Central memory CD8-positive, alpha-beta T cell (primary cell): ENCODE measurements around the gene TEX51.

Experiments used
- ATAC-seq: fragments of 150-1000 bp; cut with Tn5 transposase; replicated peaks from 2 replicates; pipeline ENCODE4 v1.10.0; 2022; ENCODE audit warnings: mild to moderate bottlenecking, moderate FRiP score, moderate number of reproducible peaks; ENCODE audit not compliant: poor library complexity, severe bottlenecking; ENCODE audit errors: extremely low read depth
- DNase-seq, 2 donors: peaks; one replicate each; pipeline ENCODE4 v3.0.0; 2021; ENCODE audit warnings: low spot score in 2 of 2
- H3K27ac Mint-ChIP-seq: one replicate; pipeline ENCODE4 v1.8.0; 2022; ENCODE audit warnings: low read depth, mild to moderate bottlenecking, moderate library complexity, mixed read lengths
- H3K27me3 Mint-ChIP-seq: one replicate; pipeline ENCODE4 v1.8.0; 2022; ENCODE audit warnings: mixed read lengths
- H3K36me3 Mint-ChIP-seq: one replicate; pipeline ENCODE4 v1.8.0; 2022; ENCODE audit warnings: mild to moderate bottlenecking, moderate library complexity, mixed read lengths; ENCODE audit not compliant: insufficient read depth
- H3K4me1 Mint-ChIP-seq: one replicate; pipeline ENCODE4 v1.8.0; 2022; ENCODE audit warnings: mixed read lengths
- H3K4me3 Mint-ChIP-seq: one replicate; pipeline ENCODE4 v1.8.0; 2022; ENCODE audit warnings: mild to moderate bottlenecking, moderate library complexity, mixed read lengths
- H3K9me3 Mint-ChIP-seq: one replicate; pipeline ENCODE4 v1.8.0; 2022; ENCODE audit warnings: mixed read lengths

Gene TEX51

GRCh38 chr2:126859631-126860030, 39.1 kb upstream of the TEX51 start:
- no peak overlapping the region for H3K4me3 Mint-ChIP-seq
- peaks cover 53% of the 10 kb centered on the region for H3K27me3 Mint-ChIP-seq
- no peaks in the 10 kb centered on the region for H3K4me1 Mint-ChIP-seq
- ATAC-seq (no peak), DNase-seq (peak in 1 of 2 donors; percentile 6)
- H3K9me3 Mint-ChIP-seq = no peaks in the 10 kb centered on the region
- H3K27ac Mint-ChIP-seq = no peak overlapping the region
- peaks cover 1% of the 10 kb centered on the region for H3K36me3 Mint-ChIP-seq

DNA sequence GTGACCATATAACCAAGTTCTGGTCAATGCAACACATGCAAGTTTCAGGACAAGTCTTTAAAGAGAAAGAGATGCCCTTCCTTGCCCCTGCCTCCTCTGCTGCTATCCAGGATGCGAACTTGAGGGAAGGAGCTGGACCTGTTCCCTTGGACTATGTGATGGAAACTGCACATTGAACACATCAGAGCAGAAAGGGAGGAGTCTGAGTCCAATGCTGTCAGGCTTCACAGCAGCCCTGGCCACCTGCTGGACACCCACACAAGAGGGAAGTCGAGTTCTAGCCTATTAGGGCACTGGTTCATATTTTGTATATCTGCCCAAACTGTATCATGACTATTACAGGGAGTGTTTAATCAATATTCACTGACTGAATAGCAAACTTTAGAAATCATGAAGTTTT, 38.3 kb upstream of the TEX51 start:
- DNase-seq = no peak
- peaks cover 53% of the 10 kb centered on the region for H3K27me3 Mint-ChIP-seq
- no peak overlapping the region for H3K27ac Mint-ChIP-seq
- no peaks in the 10 kb centered on the region for H3K9me3 Mint-ChIP-seq
- H3K4me3 Mint-ChIP-seq = no peak overlapping the region
- H3K4me1 Mint-ChIP-seq = no peaks in the 10 kb centered on the region
- no peak for ATAC-seq
- peaks cover 1% of the 10 kb centered on the region for H3K36me3 Mint-ChIP-seq

DNA sequence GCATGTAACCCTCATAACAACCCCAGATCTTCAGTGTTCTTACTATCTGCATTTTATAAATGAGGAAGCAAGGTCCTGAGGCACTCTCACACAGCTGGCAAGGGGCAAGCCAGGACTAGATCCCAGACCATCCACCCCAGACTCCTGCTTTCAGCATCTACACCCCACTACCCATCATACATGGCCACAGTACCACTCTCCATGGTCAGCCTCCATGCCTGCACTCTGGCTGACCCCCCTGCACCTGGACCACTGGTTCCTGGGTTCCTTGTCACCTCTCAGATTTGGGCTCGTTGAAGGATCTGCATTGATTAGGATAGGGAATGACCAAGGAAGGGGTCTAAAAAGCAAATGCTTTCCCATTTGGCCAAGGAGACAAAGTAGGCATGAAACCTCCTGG, 36.0 kb upstream of the TEX51 start:
- no peak overlapping the region for H3K27ac Mint-ChIP-seq
- no peaks in the 10 kb centered on the region for H3K9me3 Mint-ChIP-seq
- ATAC-seq (no peak), DNase-seq (no peak)
- no peak overlapping the region for H3K4me3 Mint-ChIP-seq
- peaks cover 70% of the 10 kb centered on the region for H3K27me3 Mint-ChIP-seq
- H3K36me3 Mint-ChIP-seq = peaks cover 1% of the 10 kb centered on the region
- no peaks in the 10 kb centered on the region for H3K4me1 Mint-ChIP-seq

- Mint-ChIP-seq H3K36me3 (peaks cover 1% of the 10 kb centered on the region), H3K4me1 (no peaks in the 10 kb centered on the region), H3K27ac (no peak overlapping the region), H3K9me3 (no peaks in the 10 kb centered on the region), H3K27me3 (peaks cover 68% of the 10 kb centered on the region), H3K4me3 (no peak overlapping the region)
- ATAC-seq (no peak), DNase-seq (no peak)
These were observed 35.2 kb upstream of the TEX51 start for GRCh38 chr2:126863336-126864015.

DNA sequence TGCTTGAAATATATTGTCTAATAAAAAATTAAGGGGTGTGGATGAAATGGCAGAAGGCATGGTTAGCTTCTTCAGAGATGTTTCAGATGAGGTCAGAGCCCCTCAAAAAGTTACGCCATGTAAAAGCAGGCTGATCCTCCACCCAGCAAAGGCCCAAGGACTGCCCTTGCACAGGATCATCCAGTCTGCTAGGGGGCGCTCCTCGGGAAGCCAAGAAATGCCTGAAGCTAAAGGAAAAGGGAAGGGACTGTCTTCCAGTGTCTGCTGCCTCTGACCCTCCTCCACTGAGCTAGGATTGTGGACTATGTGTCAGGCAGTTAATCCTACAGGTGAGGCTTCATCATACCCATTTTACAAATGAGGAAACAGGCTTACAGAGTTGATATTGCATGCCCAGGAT, 33.8 kb upstream of the TEX51 start:
- Mint-ChIP-seq H3K27me3 (peaks cover 55% of the 10 kb centered on the region), H3K36me3 (peaks cover 1% of the 10 kb centered on the region), H3K4me3 (no peak overlapping the region), H3K4me1 (no peaks in the 10 kb centered on the region), H3K9me3 (no peaks in the 10 kb centered on the region), H3K27ac (no peak overlapping the region)
- ATAC-seq (no peak), DNase-seq (peak in 1 of 2 donors; percentile 3)

GRCh38 chr2:126866451-126866850, 32.2 kb upstream of the TEX51 start:
- H3K36me3 Mint-ChIP-seq = peaks cover 1% of the 10 kb centered on the region
- no peak for DNase-seq
- H3K4me3 Mint-ChIP-seq = no peak overlapping the region
- ATAC-seq = no peak
- no peaks in the 10 kb centered on the region for H3K9me3 Mint-ChIP-seq
- H3K27ac Mint-ChIP-seq = no peak overlapping the region
- no peaks in the 10 kb centered on the region for H3K4me1 Mint-ChIP-seq
- peaks cover 52% of the 10 kb centered on the region for H3K27me3 Mint-ChIP-seq

- no peak overlapping the region for H3K27ac Mint-ChIP-seq
These were observed 23.7 kb upstream of the TEX51 start for GRCh38 chr2:126874961-126875360.

DNA sequence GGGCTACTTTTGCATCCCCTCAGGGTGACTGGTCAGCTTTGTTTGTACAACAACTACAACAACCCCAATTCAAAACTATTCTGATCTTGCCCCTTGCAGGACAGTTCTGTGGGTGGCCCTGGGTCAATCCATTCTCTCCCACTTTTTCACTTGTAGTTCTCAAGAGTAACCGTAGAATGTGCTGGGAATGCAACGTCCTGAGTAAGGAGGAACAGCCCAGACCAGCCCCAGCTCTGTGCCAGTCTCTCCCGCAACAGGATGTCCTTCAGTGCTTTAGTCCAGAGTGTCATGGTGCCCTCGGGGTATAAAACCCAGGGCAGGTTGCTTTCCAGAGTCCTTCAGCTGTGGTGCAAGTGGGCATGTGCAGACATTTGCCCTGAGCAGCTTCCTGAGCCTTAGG, 22.1 kb upstream of the TEX51 start:
- Mint-ChIP-seq H3K36me3 (no peaks in the 10 kb centered on the region), H3K4me3 (no peak overlapping the region), H3K9me3 (peaks cover 15% of the 10 kb centered on the region), H3K27ac (no peak overlapping the region), H3K4me1 (no peaks in the 10 kb centered on the region), H3K27me3 (no peaks in the 10 kb centered on the region)
- DNase-seq (no peak), ATAC-seq (no peak)

More at GRCh38 chr2:126874961-126875360, 23.7 kb upstream of the TEX51 start:
- no peak for ATAC-seq
- H3K27me3 Mint-ChIP-seq = no peaks in the 10 kb centered on the region
- no peak overlapping the region for H3K4me3 Mint-ChIP-seq
- no peaks in the 10 kb centered on the region for H3K4me1 Mint-ChIP-seq
- no peaks in the 10 kb centered on the region for H3K36me3 Mint-ChIP-seq
- peaks cover 15% of the 10 kb centered on the region for H3K9me3 Mint-ChIP-seq
- no peak for DNase-seq

DNA sequence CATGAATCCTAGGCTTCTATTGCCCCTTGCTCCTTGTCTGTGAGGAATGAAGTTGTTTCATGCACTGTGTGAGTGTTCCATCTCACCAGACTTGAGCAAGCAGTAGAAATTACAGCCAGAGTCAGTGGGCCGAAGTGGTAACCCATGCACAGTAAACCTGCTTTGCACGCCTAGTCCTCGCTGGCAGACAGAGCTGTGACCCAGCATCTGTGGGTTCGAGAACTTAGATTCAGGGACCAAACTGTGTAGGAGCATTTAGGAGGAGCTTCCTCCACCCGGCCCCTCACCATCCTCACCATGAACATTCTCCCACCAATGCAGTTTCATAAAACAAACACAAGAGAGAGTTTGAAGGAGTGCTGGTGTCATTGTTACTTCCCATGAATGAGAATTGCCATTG, 21.6 kb upstream of the TEX51 start:
- no peak overlapping the region for H3K4me3 Mint-ChIP-seq
- H3K27ac Mint-ChIP-seq = no peak overlapping the region
- no peaks in the 10 kb centered on the region for H3K27me3 Mint-ChIP-seq
- DNase-seq (no peak), ATAC-seq (no peak)
- no peaks in the 10 kb centered on the region for H3K36me3 Mint-ChIP-seq
- H3K9me3 Mint-ChIP-seq = peaks cover 15% of the 10 kb centered on the region
- no peaks in the 10 kb centered on the region for H3K4me1 Mint-ChIP-seq

GRCh38 chr2:126877861-126878565, 20.7 kb upstream of the TEX51 start:
- Mint-ChIP-seq H3K27ac (no peak overlapping the region), H3K36me3 (no peaks in the 10 kb centered on the region), H3K9me3 (peaks cover 15% of the 10 kb centered on the region), H3K4me3 (no peak overlapping the region), H3K4me1 (no peaks in the 10 kb centered on the region), H3K27me3 (no peaks in the 10 kb centered on the region)
- no peak for DNase-seq
- ATAC-seq = no peak

- Mint-ChIP-seq H3K4me3 (no peak overlapping the region), H3K27me3 (no peaks in the 10 kb centered on the region)
These were observed 20.1 kb upstream of the TEX51 start for GRCh38 chr2:126878601-126879000.

GRCh38 chr2:126879348-126880298, 19.1 kb upstream of the TEX51 start:
- no peaks in the 10 kb centered on the region for H3K4me1 Mint-ChIP-seq
- no peaks in the 10 kb centered on the region for H3K27me3 Mint-ChIP-seq
- no peak overlapping the region for H3K4me3 Mint-ChIP-seq
- DNase-seq (no peak), ATAC-seq (no peak)
- no peaks in the 10 kb centered on the region for H3K36me3 Mint-ChIP-seq
- peaks cover 10% of the 10 kb centered on the region for H3K9me3 Mint-ChIP-seq
- H3K27ac Mint-ChIP-seq = no peak overlapping the region

More at GRCh38 chr2:126878601-126879000, 20.1 kb upstream of the TEX51 start:
- no peak for DNase-seq
- ATAC-seq = no peak
- Mint-ChIP-seq H3K36me3 (no peaks in the 10 kb centered on the region), H3K4me1 (no peaks in the 10 kb centered on the region), H3K27ac (no peak overlapping the region), H3K9me3 (peaks cover 15% of the 10 kb centered on the region)
